ENCODE results near the gene IGF1R. TPM values are rescaled to one million over a fixed set of nuclear protein-coding genes. Genes with fewer than 3 reads are reported as not detected.

The IGF1R gene
- total and polyA plus RNA-seq, 2 experiments from 2014 or later: 10.8 to 42.9 TPM

GRCh38 chr15:98951004-98951403, 302.7 kb downstream of the IGF1R start:
- Histone ChIP-seq H3K4me2 (no peak overlapping the region), H3K9me2 (replicated peaks; ENCODE audit: insufficient read depth) (no peaks in the 10 kb centered on the region), H2AFZ (no peak overlapping the region), H4K20me1 (ENCODE audit: insufficient read depth, poor library complexity, severe bottlenecking) (no peaks in the 10 kb centered on the region), H3K27me3 (no peaks in the 10 kb centered on the region), H3K9me3 (ENCODE audit: low read depth) (no peaks in the 10 kb centered on the region), H3K36me3 (replicated peaks; ENCODE audit: insufficient read depth, low read depth) (no peaks in the 10 kb centered on the region), H3K4me3 (no peak overlapping the region), H3K79me2 (no peaks in the 10 kb centered on the region), H3K27ac (no peak overlapping the region), H3K4me1 (ENCODE audit: insufficient read depth) (no peaks in the 10 kb centered on the region)
- no peak for TF ChIP-seq CTCF (IDR thresholded peaks at IDR 0.05; ENCODE audit: poor library complexity)
- TF ChIP-seq EZH2phosphoT487 (IDR thresholded peaks at IDR 0.05; ENCODE audit: low read depth, severe bottlenecking, unreplicated experiment): no peak
- TF ChIP-seq EZH2 (IDR thresholded peaks at IDR 0.05; ENCODE audit: borderline replicate concordance): no peak
- no peak for DNase-seq (ENCODE audit: low spot score)
- 95% methylated on average over 7 of the region's 7 CpGs for WGBS (ENCODE audit: low lambda C conversion rate, missing lambda C conversion rate)

- no peak overlapping the region for H3K4me3 ChIP-seq
- WGBS (ENCODE audit: low lambda C conversion rate, missing lambda C conversion rate): 92% methylated on average over 19 of the region's 19 CpGs
- TF ChIP-seq EZH2phosphoT487 (IDR thresholded peaks at IDR 0.05; ENCODE audit: low read depth, severe bottlenecking, unreplicated experiment) (no peak), CTCF (IDR thresholded peaks at IDR 0.05; ENCODE audit: poor library complexity) (no peak), EZH2 (IDR thresholded peaks at IDR 0.05; ENCODE audit: borderline replicate concordance) (no peak)
- no peaks in the 10 kb centered on the region for H3K27me3 ChIP-seq
- H3K9me3 ChIP-seq (ENCODE audit: low read depth): no peaks in the 10 kb centered on the region
- H4K20me1 ChIP-seq (ENCODE audit: insufficient read depth, poor library complexity, severe bottlenecking): no peaks in the 10 kb centered on the region
- no peaks in the 10 kb centered on the region for H3K36me3 ChIP-seq (replicated peaks; ENCODE audit: insufficient read depth, low read depth)
- H3K79me2 ChIP-seq: no peaks in the 10 kb centered on the region
- H3K4me2 ChIP-seq: no peak overlapping the region
- no peak for DNase-seq (ENCODE audit: low spot score)
- no peaks in the 10 kb centered on the region for H3K4me1 ChIP-seq (ENCODE audit: insufficient read depth)
- H2AFZ ChIP-seq: no peak overlapping the region
- H3K9me2 ChIP-seq (replicated peaks; ENCODE audit: insufficient read depth): no peaks in the 10 kb centered on the region
- no peak overlapping the region for H3K27ac ChIP-seq
These were observed 303.4 kb downstream of the IGF1R start for GRCh38 chr15:98951493-98952320.

DNA sequence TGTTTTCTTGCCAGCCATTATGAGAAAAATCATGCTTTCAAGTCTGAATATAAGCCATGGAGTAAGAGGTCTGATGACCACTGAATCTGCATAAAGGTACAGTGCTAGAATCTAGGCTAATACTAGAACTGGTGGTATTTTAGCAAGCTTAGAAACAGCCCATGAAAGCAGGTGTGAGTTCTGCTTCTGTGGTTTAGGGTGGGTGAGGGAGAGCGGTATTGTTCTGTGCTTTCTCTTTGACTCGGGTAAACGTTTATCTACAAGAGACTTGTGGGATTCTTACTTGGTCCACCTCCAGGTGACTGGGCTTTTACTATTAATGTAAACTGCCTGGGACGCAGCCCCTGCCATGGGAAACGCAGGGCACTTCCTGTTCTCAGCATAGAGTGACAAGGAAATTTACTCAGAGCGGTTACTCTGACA, 304.1 kb downstream of the IGF1R start:
- Histone ChIP-seq H3K4me3 (no peak overlapping the region), H3K27ac (no peak overlapping the region), H3K27me3 (no peaks in the 10 kb centered on the region), H4K20me1 (ENCODE audit: insufficient read depth, poor library complexity, severe bottlenecking) (no peaks in the 10 kb centered on the region), H3K9me3 (ENCODE audit: low read depth) (no peaks in the 10 kb centered on the region), H2AFZ (no peak overlapping the region), H3K9me2 (replicated peaks; ENCODE audit: insufficient read depth) (no peaks in the 10 kb centered on the region), H3K4me1 (ENCODE audit: insufficient read depth) (no peaks in the 10 kb centered on the region), H3K79me2 (no peaks in the 10 kb centered on the region), H3K4me2 (no peak overlapping the region), H3K36me3 (replicated peaks; ENCODE audit: insufficient read depth, low read depth) (no peaks in the 10 kb centered on the region)
- WGBS (ENCODE audit: low lambda C conversion rate, missing lambda C conversion rate): 82% methylated on average over 6 of the region's 6 CpGs
- DNase-seq (ENCODE audit: low spot score): no peak
- TF ChIP-seq CTCF (IDR thresholded peaks at IDR 0.05; ENCODE audit: poor library complexity) (no peak), EZH2 (IDR thresholded peaks at IDR 0.05; ENCODE audit: borderline replicate concordance) (no peak), EZH2phosphoT487 (IDR thresholded peaks at IDR 0.05; ENCODE audit: low read depth, severe bottlenecking, unreplicated experiment) (no peak)
